HFFc6 (cell line): ENCODE results near the gene PFN1. TPM values are rescaled to one million over a fixed set of nuclear protein-coding genes. Genes with fewer than 3 reads are reported as not detected.

Experiments used
- DNase-seq: peaks from one replicate; pipeline ENCODE4 v3.0.0-alpha.2; 2018
- H3K27ac Mint-ChIP-seq: 2 replicates; pipeline ENCODE4 v1.8.0; 2020; ENCODE audit warnings: mild to moderate bottlenecking, mixed read lengths
- H3K27me3 Mint-ChIP-seq: 2 replicates; pipeline ENCODE4 v1.8.0; 2021; ENCODE audit warnings: mild to moderate bottlenecking, moderate library complexity, mixed read lengths; ENCODE audit not compliant: insufficient read depth
- H3K36me3 Mint-ChIP-seq: 2 replicates; pipeline ENCODE4 v1.8.0; 2021; ENCODE audit warnings: low read depth, mixed read lengths
- H3K4me1 Mint-ChIP-seq: 2 replicates; pipeline ENCODE4 v1.8.0; 2020; ENCODE audit warnings: low read depth, mixed read lengths
- H3K4me3 Mint-ChIP-seq: 2 replicates; pipeline ENCODE4 v1.8.0; 2020; ENCODE audit warnings: mild to moderate bottlenecking, moderate library complexity, mixed read lengths
- H3K9me3 Mint-ChIP-seq: 2 replicates; pipeline ENCODE4 v1.8.0; 2020; ENCODE audit warnings: mild to moderate bottlenecking, mixed read lengths
- long read RNA-seq: library from polyadenylated mRNA; unstranded; transcript quantifications from one replicate; pipeline ENCODE4 v2.0.0, GENCODE V29; 2019
- total RNA-seq, 6 experiments: library from RNA; stranded (reverse); fragmentation: NEBNext Ultra II Directional; extraction: Animal tissue kit (Norgen Biotek cat#: 25700); gene quantifications; 2 replicates in 1 of 6; 3 replicates in 5 of 6; pipeline ENCODE4 v1.2.3, GENCODE V29; 2021
- TF ChIP-seq, protein P1 (sequence below): fragments of 200-600 bp; sonication (generic); IDR thresholded peaks from 2 replicates; pipeline ENCODE4 v1.5.0; 2021; ENCODE audit warnings: antibody characterized with exemption, mild to moderate bottlenecking

PFN1 gene
- total RNA-seq = 1,000 to 10,000 TPM; 1,630 to 1,970 (median 1,832) TPM
- long read RNA-seq, transcript PFN1-203 (2 exons, 1,173 nt) = minor isoform, 22 of 1,197 reads
- long read RNA-seq, transcript PFN1-201 (3 exons, 1,291 nt) = major isoform, 1,154 of 1,197 reads
- long read RNA-seq, partial matches to known transcripts = 9 of 1,197 reads
- long read RNA-seq, other reads (novel, unspliced or antisense) = 12 of 1,197 reads

DNA sequence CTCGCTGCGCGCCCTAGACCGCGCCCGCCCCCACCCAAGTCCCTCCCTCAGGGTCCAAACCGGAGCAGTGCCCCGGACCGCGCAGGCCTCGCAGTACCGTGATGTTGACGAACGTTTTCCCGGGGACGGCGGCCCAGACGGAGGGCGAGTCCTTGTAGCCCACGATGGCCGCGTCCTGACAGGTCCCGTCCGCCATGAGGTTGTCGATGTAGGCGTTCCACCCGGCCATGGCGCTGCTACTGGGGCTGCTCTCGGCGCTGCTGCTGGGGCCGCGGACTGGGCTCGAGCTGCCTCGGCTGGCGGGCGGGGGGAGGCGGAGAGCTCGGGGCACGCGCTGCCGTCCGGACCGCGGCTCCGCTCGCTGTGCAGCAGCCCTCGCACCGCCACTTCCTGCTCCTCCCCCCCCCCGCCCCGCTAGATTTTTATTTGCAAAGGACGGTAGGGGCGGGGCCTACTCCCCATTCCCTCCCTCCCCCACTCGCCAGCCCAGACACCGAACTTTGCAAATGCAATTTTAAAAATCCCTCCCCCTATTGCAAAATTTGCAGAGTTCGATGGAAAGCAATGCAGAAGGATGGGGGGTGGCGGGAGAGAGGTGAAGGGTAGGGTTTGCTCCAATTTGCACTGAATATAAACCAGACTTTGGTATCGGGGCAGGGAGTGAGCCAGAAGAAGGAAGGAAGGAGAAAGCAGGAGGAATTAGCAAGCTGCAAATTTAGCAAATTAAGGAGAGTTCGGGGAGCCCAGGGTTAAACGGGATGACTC, at the start of gene PFN1:
TSS of gene PFN1 (minus strand) at position 365 of the 765 bp plus-strand sequence. CDS start at position 229, 136 bp downstream.
- DNase-seq = peak; percentile 85
- Mint-ChIP-seq H3K36me3 (peaks cover 41% of the 10 kb centered on the region), H3K4me1 (peaks cover 63% of the 10 kb centered on the region), H3K4me3 (peak within 1 kb of the TSS; percentile 91), H3K27me3 (peaks cover 11% of the 10 kb centered on the region), H3K27ac (peak within 1 kb of the TSS; percentile 93), H3K9me3 (no peaks in the 10 kb centered on the region)
- TF ChIP-seq, protein P1, sequence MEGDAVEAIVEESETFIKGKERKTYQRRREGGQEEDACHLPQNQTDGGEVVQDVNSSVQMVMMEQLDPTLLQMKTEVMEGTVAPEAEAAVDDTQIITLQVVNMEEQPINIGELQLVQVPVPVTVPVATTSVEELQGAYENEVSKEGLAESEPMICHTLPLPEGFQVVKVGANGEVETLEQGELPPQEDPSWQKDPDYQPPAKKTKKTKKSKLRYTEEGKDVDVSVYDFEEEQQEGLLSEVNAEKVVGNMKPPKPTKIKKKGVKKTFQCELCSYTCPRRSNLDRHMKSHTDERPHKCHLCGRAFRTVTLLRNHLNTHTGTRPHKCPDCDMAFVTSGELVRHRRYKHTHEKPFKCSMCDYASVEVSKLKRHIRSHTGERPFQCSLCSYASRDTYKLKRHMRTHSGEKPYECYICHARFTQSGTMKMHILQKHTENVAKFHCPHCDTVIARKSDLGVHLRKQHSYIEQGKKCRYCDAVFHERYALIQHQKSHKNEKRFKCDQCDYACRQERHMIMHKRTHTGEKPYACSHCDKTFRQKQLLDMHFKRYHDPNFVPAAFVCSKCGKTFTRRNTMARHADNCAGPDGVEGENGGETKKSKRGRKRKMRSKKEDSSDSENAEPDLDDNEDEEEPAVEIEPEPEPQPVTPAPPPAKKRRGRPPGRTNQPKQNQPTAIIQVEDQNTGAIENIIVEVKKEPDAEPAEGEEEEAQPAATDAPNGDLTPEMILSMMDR = no peak

DNA sequence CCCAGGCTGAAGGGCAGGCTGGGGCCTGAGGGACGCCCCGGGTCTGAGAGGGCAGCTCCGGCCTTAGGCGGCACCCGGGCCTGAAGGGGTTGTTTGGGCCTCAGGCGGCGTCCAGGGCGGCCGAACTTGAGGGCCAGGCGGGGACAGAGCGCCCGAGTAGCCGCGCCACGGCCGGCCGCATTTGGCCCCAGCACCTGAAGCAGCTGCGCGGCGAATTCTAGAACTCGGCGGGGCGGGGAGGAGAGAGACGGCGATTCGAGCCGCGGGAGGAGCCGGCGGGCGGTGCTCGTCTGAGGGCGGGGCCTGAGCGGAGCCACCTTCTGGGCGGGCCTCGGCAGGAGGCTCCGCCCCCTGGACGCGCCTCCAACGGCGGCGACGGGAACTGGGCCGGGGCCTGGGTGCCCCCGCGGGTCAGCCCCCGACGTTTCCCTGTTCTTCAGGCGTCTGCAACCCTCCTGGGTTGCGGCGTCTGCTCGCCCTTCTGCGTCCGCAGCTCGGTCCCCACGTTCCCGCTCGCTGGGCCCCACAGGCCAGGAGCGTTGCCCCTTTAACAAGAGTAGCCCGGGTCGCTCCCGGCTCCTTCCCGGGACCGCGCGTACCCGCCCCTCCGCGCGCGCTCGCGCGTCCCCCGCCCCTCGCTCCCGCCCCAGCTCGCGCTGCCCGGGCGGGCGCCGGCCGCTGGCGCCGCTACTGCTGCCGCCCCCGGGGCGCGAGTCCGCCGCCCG, 49.1 kb upstream of the PFN1 start, which contains the start of the genes INCA1 and KIF1C:
TSS of gene INCA1 (minus strand) at position 221 of the 725 bp plus-strand sequence. CDS start 3,085 bp downstream, outside the sequence.
TSS of gene KIF1C (plus strand) at position 649 of the 725 bp plus-strand sequence. CDS start 2,297 bp downstream, outside the sequence.
- Mint-ChIP-seq H3K9me3 (no peaks in the 10 kb centered on the region), H3K27ac (peak within 1 kb of the TSS; percentile 20), H3K4me1 (peaks cover 23% of the 10 kb centered on the region), H3K36me3 (peaks cover 11% of the 10 kb centered on the region), H3K4me3 (peak within 1 kb of the TSS; percentile 88), H3K27me3 (0 out of 2 replicates have a peak, but pooled peaks cover 2% of the 10 kb centered on the region)
- peak; percentile 81 for DNase-seq
- TF ChIP-seq, protein P1 = peak; percentile 18; the same call in 1 of the 2 replicates

GRCh38 chr17:4994081-4994595, 45.8 kb upstream of the PFN1 start:
- no peak for DNase-seq
- Mint-ChIP-seq H3K36me3 (peaks cover 11% of the 10 kb centered on the region), H3K27ac (no peak overlapping the region), H3K4me1 (peaks cover 18% of the 10 kb centered on the region), H3K27me3 (peaks cover 2% of the 10 kb centered on the region; the same call in 1 of the 2 replicates), H3K4me3 (no peak overlapping the region), H3K9me3 (no peaks in the 10 kb centered on the region)
- TF ChIP-seq, protein P1 = no peak

- TF ChIP-seq, protein P1 = no peak
- peaks cover 47% of the 10 kb centered on the region for H3K4me1 Mint-ChIP-seq
- no peaks in the 10 kb centered on the region for H3K9me3 Mint-ChIP-seq
- no peak for DNase-seq
- H3K36me3 Mint-ChIP-seq = peaks cover 26% of the 10 kb centered on the region
- H3K27me3 Mint-ChIP-seq = no peaks in the 10 kb centered on the region; the same call in none of the 2 replicates
- peak overlapping the region; percentile 93 for H3K27ac Mint-ChIP-seq
- H3K4me3 Mint-ChIP-seq = peak overlapping the region; percentile 94
Observed at GRCh38 chr17:4987767-4988567, 39.6 kb upstream of the PFN1 start.
